IMR-90 (cell line): Measurements from ENCODE around the gene COL27A1. TPM values are rescaled to one million over a fixed set of nuclear protein-coding genes. Genes with fewer than 3 reads are reported as not detected.

ENCODE experiments used
- ATAC-seq: fragments of 200-7000 bp; cut with Tn5 transposase; 2 replicates; pipeline ENCODE4 v1.9.1; 2020; ENCODE audit warnings: low read depth, mild to moderate bottlenecking, moderate library complexity
- BruUV-seq: library from RNA; stranded (reverse); fragments of 400-500 nt; replicated peaks from 2 replicates; lab custom pipeline; 2021; lab: Mats Ljungman, UMichigan
- CTCF ChIA-PET: fragments of 300-600 bp; formaldehyde crosslinking; extraction: SDS; loops from one replicate; lab custom pipeline; 2021; ENCODE audit warnings: antibody characterized with exemption; lab: Yijun Ruan, JAX
- POLR2A ChIA-PET: fragments of 300-600 bp; sonication (Branson Sonifier 250); formaldehyde crosslinking; loops from one replicate; lab custom pipeline; 2022; ENCODE audit warnings: antibody characterized with exemption; ENCODE audit not compliant: unreplicated experiment; lab: Charles Lee
- DNase-seq: peaks from one replicate; pipeline ENCODE4 v3.0.0; 2013
- H2AFZ ChIP-seq: replicated peaks from 2 replicates; pipeline ENCODE3; 2013; ENCODE audit warnings: low read length, mild to moderate bottlenecking; ENCODE audit not compliant: poor library complexity
- H2AK5ac ChIP-seq: 2 replicates; pipeline ENCODE4 v1.6.1; 2013; ENCODE audit warnings: low read depth, low read length, inconsistent platforms
- H2AK9ac ChIP-seq: replicated peaks from 2 replicates; pipeline ENCODE3; 2013; ENCODE audit warnings: mild to moderate bottlenecking, low read depth, low read length, moderate library complexity; ENCODE audit not compliant: poor library complexity
- H2BK120ac ChIP-seq: 2 replicates; pipeline ENCODE4 v1.6.1; 2013; ENCODE audit warnings: low read depth, low read length, inconsistent platforms
- H2BK15ac ChIP-seq: 3 replicates; pipeline ENCODE4 v1.6.1; 2013; ENCODE audit warnings: low read depth, low read length, inconsistent platforms
- H2BK20ac ChIP-seq: 2 replicates; pipeline ENCODE4 v1.6.1; 2013; ENCODE audit warnings: low read depth, mild to moderate bottlenecking, inconsistent platforms, low read length, moderate library complexity
- H2BK5ac ChIP-seq: 2 replicates; pipeline ENCODE4 v1.6.1; 2013; ENCODE audit warnings: mild to moderate bottlenecking, low read depth, low read length, inconsistent platforms; ENCODE audit not compliant: poor library complexity, severe bottlenecking
- H3K14ac ChIP-seq: replicated peaks from 2 replicates; pipeline ENCODE4 v1.6.1; 2013; ENCODE audit warnings: low read depth, low read length, inconsistent platforms
- H3K18ac ChIP-seq: 2 replicates; pipeline ENCODE4 v1.6.1; 2013; ENCODE audit warnings: low read depth, low read length, control low read depth
- H3K23ac ChIP-seq: 2 replicates; pipeline ENCODE4 v1.6.1; 2013; ENCODE audit warnings: low read depth, low read length, inconsistent platforms
- H3K27ac ChIP-seq: 2 replicates; pipeline ENCODE4 v1.5.1; 2013; ENCODE audit warnings: mild to moderate bottlenecking, control low read depth, low read length; ENCODE audit not compliant: insufficient read depth
- H3K27me3 ChIP-seq: 2 replicates; pipeline ENCODE4 v1.6.1; 2013; ENCODE audit warnings: low read length; ENCODE audit not compliant: control insufficient read depth, insufficient read depth
- H3K36me3 ChIP-seq: 2 replicates; pipeline ENCODE4 v1.6.1; 2013; ENCODE audit warnings: low read length, mixed read lengths; ENCODE audit not compliant: control insufficient read depth, insufficient read depth
- H3K4ac ChIP-seq: 2 replicates; pipeline ENCODE4 v1.6.1; 2013; ENCODE audit warnings: low read depth, low read length, inconsistent platforms
- H3K4me1 ChIP-seq: 2 replicates; pipeline ENCODE4 v1.6.1; 2013; ENCODE audit warnings: low read length, mixed read lengths; ENCODE audit not compliant: control insufficient read depth, insufficient read depth
- H3K4me2 ChIP-seq: 2 replicates; pipeline ENCODE4 v1.6.1; 2013; ENCODE audit warnings: low read depth, mild to moderate bottlenecking, control low read depth, low read length, moderate library complexity
- H3K4me3 ChIP-seq: 2 replicates; pipeline ENCODE4 v1.5.1; 2013; ENCODE audit warnings: low read depth, mild to moderate bottlenecking, control low read depth, low read length, moderate library complexity; ENCODE audit not compliant: insufficient read depth
- H3K56ac ChIP-seq: 2 replicates; pipeline ENCODE4 v1.6.1; 2013; ENCODE audit warnings: low read length, inconsistent platforms; ENCODE audit not compliant: insufficient read depth; ENCODE audit errors: extremely low read depth
- H3K79me1 ChIP-seq, 2 experiments: 2 replicates each; pipeline ENCODE4 v1.6.1; 2013; ENCODE audit warnings: low read length in 2 of 2, inconsistent platforms in 1 of 2, low read depth in 1 of 2
- H3K9ac ChIP-seq: 2 replicates; pipeline ENCODE4 v1.6.1; 2013; ENCODE audit warnings: low read depth, low read length, control low read depth
- H3K9me1 ChIP-seq: 2 replicates; pipeline ENCODE4 v1.6.1; 2013; ENCODE audit warnings: low read length, inconsistent platforms; ENCODE audit not compliant: insufficient read depth
- H3K9me3 ChIP-seq: 2 replicates; pipeline ENCODE4 v1.6.1; 2013; ENCODE audit warnings: low read length; ENCODE audit not compliant: control insufficient read depth, insufficient read depth
- H4K20me1 ChIP-seq: 2 replicates; pipeline ENCODE4 v1.6.1; 2013; ENCODE audit warnings: low read length, inconsistent platforms; ENCODE audit not compliant: insufficient read depth
- H4K5ac ChIP-seq: 2 replicates; pipeline ENCODE4 v1.6.1; 2013; ENCODE audit warnings: mild to moderate bottlenecking, low read depth, low read length, control low read depth
- H4K8ac ChIP-seq, 2 experiments: 2 replicates each; pipeline ENCODE4 v1.6.1; 2013; ENCODE audit warnings: low read depth in 2 of 2, low read length in 2 of 2, control low read depth in 1 of 2, inconsistent platforms in 1 of 2
- H4K91ac ChIP-seq: 2 replicates; pipeline ENCODE4 v1.6.1; 2013; ENCODE audit warnings: low read depth, low read length, inconsistent platforms; ENCODE audit not compliant: insufficient read depth
- BHLHE40 ChIP-seq: fragments of 150-350 bp; IDR thresholded peaks from 2 replicates; pipeline ENCODE4 v1.6.1; 2016; ENCODE audit warnings: mild to moderate bottlenecking, low read depth, low read length
- CEBPB ChIP-seq: IDR thresholded peaks from 2 replicates; pipeline ENCODE4 v1.6.1; 2012; ENCODE audit warnings: low read depth, low read length, improper control_type of control experiment
- CHD1 ChIP-seq: IDR thresholded peaks from 2 replicates; pipeline ENCODE4 v1.6.1; 2012; ENCODE audit warnings: low read depth, low read length, improper control_type of control experiment
- FOS ChIP-seq: fragments of 150-350 bp; IDR thresholded peaks from 2 replicates; pipeline ENCODE4 v1.6.1; 2016; ENCODE audit warnings: low read depth, low read length
- MAFK ChIP-seq: IDR thresholded peaks from 2 replicates; pipeline ENCODE4 v1.6.1; 2012; ENCODE audit warnings: low read depth, low read length, improper control_type of control experiment
- MAZ ChIP-seq: IDR thresholded peaks from 2 replicates; pipeline ENCODE4 v1.6.1; 2012; ENCODE audit warnings: low read depth, mild to moderate bottlenecking, low read length, improper control_type of control experiment, moderate library complexity, borderline replicate concordance
- MXI1 ChIP-seq: IDR thresholded peaks from 2 replicates; pipeline ENCODE4 v1.6.1; 2012; ENCODE audit warnings: low read depth, mild to moderate bottlenecking, low read length, moderate library complexity, borderline replicate concordance
- NFE2L2 ChIP-seq: fragments of 150-350 bp; IDR thresholded peaks from 2 replicates; pipeline ENCODE4 v1.6.1; 2016; ENCODE audit warnings: low read depth, mild to moderate bottlenecking, low read length
- POLR2A ChIP-seq: IDR thresholded peaks from 2 replicates; pipeline ENCODE4 v1.6.1; 2012; ENCODE audit warnings: mild to moderate bottlenecking, low read depth, low read length
- RAD21 ChIP-seq: IDR thresholded peaks from 2 replicates; pipeline ENCODE4 v1.6.1; 2012; ENCODE audit warnings: low read length, improper control_type of control experiment
- RCOR1 ChIP-seq: IDR thresholded peaks from 2 replicates; pipeline ENCODE4 v1.6.1; 2012; ENCODE audit warnings: mild to moderate bottlenecking, low read length, improper control_type of control experiment; ENCODE audit not compliant: insufficient replicate concordance
- RFX5 ChIP-seq: IDR thresholded peaks from 2 replicates; pipeline ENCODE4 v1.8.0; 2012; ENCODE audit warnings: low read depth, mild to moderate bottlenecking, low read length, moderate library complexity
- WGBS, 2 experiments: methylation state at CpG; one replicate each; pipeline versions ENCODE4 v1.1.5 to v1.1.7; 2013; ENCODE audit warnings: missing lambda C conversion rate in 2 of 2; ENCODE audit not compliant: insufficient read length in 1 of 2; ENCODE audit errors: extremely low coverage in 2 of 2; 5-methylcytosine and 5-hydroxymethylcytosine counted together
- dilution Hi-C: fragments of 300-500 bp; cut with HindIII; formaldehyde crosslinking; loops from one replicate; pipeline ENCODE4 v1.14.3; 2018; ENCODE audit warnings: low sequenced_read_pairs; ENCODE audit not compliant: unreplicated experiment
- in situ Hi-C: fragments of 300-500 bp; cut with MboI; formaldehyde crosslinking; loops from 3 replicates; pipeline ENCODE4 v1.14.3; 2019; ENCODE audit warnings: low sequenced_read_pairs, inconsistent platforms, mixed read lengths
- intact Hi-C: fragments of 100-400 bp; cut with micrococcal nuclease; formaldehyde crosslinking; loops from 2 replicates; pipeline ENCODE4 v1.10.0; 2022
- polyA plus RNA-seq, 3 experiments: library from polyadenylated mRNA; depleted of rRNA; stranded (reverse); fragments of >200 nt; gene quantifications; 2 replicates each; pipeline ENCODE4 v1.2.3, GENCODE V29; 2012; ENCODE audit warnings: low replicate concordance in 1 of 3
- total RNA-seq: library from RNA; depleted of rRNA; stranded (reverse); fragments of >200 nt; gene quantifications from 2 replicates; pipeline ENCODE4 v1.2.3, GENCODE V29; 2012
- TF ChIP-seq, protein P1 (sequence below): fragments of 150-350 bp; IDR thresholded peaks from 2 replicates; pipeline ENCODE4 v1.6.1; 2016; ENCODE audit warnings: low read depth, mild to moderate bottlenecking, low read length, moderate library complexity, borderline replicate concordance
- TF ChIP-seq, protein P2 (sequence below): fragments of 150-350 bp; IDR thresholded peaks from 2 replicates; pipeline ENCODE4 v1.6.1; 2017; ENCODE audit warnings: mild to moderate bottlenecking, antibody characterized with exemption, low read length, low read depth
- TF ChIP-seq, protein P3 (sequence below): conservative IDR thresholded peaks from 2 replicates; pipeline ENCODE4 v1.5.1; 2012; ENCODE audit warnings: mild to moderate bottlenecking, low read depth, low read length, improper control_type of control experiment

The COL27A1 gene
- total and polyA plus RNA-seq, 2 of the 4 experiments (the other 2 are of a cell fraction), result 3.2 to 18.3 TPM

DNA sequence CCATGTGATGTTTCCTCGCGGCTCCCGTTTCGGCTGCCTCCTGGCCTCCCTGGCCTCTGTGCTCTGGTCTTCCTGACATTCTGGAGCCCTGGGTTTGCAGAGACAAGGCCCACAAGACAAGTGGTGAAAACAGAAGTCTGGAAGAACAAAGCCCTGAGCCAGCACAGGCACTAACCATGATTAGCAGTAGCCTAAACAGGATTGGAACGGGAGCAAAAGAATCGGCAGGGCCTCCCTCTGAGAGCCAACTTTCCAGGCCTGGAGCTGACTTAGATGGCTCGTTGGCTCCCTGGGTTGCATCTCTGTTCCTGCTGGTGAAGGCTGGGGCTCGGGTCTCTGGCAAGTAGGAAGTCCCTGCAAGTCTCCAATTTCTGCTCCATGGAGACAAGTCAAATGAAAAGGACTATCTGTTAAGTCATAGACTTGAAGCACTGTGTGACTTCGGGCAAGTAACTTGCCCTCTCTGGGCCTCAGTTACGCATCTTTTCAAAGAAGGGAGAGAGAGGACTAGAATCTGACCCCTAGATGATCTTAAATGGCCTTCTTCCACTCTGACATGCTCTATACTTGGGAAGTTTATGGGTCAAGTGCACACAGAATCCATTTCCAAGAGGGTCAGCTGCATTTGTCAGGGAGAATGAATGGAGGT is 3.3 kb downstream of the COL27A1 start:
- Histone ChIP-seq H3K27ac (no peak overlapping the region), H2BK5ac (no peak overlapping the region), H4K5ac (no peak overlapping the region), H3K79me1 (peaks cover 30 to 69% of the 10 kb centered on the region in 2 experiments), H4K20me1 (peaks cover 44% of the 10 kb centered on the region), H4K8ac (no peak overlapping the region), H3K4ac (0 out of 2 replicates have a peak overlapping the region, but pooled peaks have one; percentile 16), H4K91ac (no peak overlapping the region), H2BK15ac (no peak overlapping the region), H2AK5ac (no peak overlapping the region; the same call in 1 of the 2 replicates), H3K56ac (no peak overlapping the region), H3K4me3 (no peak overlapping the region), H3K23ac (0 out of 2 replicates have a peak overlapping the region, but pooled peaks have one; percentile 46), H3K4me2 (no peak overlapping the region), H3K18ac (no peak overlapping the region), H3K9ac (no peak overlapping the region), H3K9me1 (peaks cover 13% of the 10 kb centered on the region; the same call in 1 of the 2 replicates), H2BK120ac (no peak overlapping the region), H3K9me3 (no peaks in the 10 kb centered on the region), H2AFZ (no peak overlapping the region), H3K36me3 (no peaks in the 10 kb centered on the region), H3K4me1 (peaks cover 21% of the 10 kb centered on the region), H2BK20ac (no peak overlapping the region), H2AK9ac (no peak overlapping the region), H3K27me3 (peaks cover 13% of the 10 kb centered on the region), H3K14ac (no peak overlapping the region)
- no peak for ATAC-seq
- no peak for DNase-seq
- CTCF ChIA-PET, result interaction anchor here (1.6 to 2.0 kb wide), 2 partner anchors 132 kb away, joined by 4 to 8 read pairs; no protein-coding TSS in a partner anchor
- dilution Hi-C loops (no loop called here), in situ Hi-C loops (no loop called here), intact Hi-C loops (no loop called here)
- WGBS, 2 experiments, result 82% methylated on average over 8 of the region's 10 CpGs; no CpG with 5 or more reads in 1 of the 2 experiments
- no TSS peak for BruUV-seq
- POLR2A ChIA-PET, result no interaction called here
- TF ChIP-seq FOS, result no peak
- TF ChIP-seq BHLHE40, result no peak
- TF ChIP-seq, protein P1, sequence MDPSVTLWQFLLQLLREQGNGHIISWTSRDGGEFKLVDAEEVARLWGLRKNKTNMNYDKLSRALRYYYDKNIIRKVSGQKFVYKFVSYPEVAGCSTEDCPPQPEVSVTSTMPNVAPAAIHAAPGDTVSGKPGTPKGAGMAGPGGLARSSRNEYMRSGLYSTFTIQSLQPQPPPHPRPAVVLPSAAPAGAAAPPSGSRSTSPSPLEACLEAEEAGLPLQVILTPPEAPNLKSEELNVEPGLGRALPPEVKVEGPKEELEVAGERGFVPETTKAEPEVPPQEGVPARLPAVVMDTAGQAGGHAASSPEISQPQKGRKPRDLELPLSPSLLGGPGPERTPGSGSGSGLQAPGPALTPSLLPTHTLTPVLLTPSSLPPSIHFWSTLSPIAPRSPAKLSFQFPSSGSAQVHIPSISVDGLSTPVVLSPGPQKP, result no peak
- TF ChIP-seq, protein P2, sequence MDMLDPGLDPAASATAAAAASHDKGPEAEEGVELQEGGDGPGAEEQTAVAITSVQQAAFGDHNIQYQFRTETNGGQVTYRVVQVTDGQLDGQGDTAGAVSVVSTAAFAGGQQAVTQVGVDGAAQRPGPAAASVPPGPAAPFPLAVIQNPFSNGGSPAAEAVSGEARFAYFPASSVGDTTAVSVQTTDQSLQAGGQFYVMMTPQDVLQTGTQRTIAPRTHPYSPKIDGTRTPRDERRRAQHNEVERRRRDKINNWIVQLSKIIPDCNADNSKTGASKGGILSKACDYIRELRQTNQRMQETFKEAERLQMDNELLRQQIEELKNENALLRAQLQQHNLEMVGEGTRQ, result no peak
- TF ChIP-seq MXI1, result no peak
- no peak for TF ChIP-seq POLR2A
- no peak for TF ChIP-seq RFX5
- no peak for TF ChIP-seq NFE2L2
- TF ChIP-seq, protein P3, sequence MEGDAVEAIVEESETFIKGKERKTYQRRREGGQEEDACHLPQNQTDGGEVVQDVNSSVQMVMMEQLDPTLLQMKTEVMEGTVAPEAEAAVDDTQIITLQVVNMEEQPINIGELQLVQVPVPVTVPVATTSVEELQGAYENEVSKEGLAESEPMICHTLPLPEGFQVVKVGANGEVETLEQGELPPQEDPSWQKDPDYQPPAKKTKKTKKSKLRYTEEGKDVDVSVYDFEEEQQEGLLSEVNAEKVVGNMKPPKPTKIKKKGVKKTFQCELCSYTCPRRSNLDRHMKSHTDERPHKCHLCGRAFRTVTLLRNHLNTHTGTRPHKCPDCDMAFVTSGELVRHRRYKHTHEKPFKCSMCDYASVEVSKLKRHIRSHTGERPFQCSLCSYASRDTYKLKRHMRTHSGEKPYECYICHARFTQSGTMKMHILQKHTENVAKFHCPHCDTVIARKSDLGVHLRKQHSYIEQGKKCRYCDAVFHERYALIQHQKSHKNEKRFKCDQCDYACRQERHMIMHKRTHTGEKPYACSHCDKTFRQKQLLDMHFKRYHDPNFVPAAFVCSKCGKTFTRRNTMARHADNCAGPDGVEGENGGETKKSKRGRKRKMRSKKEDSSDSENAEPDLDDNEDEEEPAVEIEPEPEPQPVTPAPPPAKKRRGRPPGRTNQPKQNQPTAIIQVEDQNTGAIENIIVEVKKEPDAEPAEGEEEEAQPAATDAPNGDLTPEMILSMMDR, result no peak
- TF ChIP-seq CEBPB, result no peak
- no peak for TF ChIP-seq MAFK
- TF ChIP-seq MAZ, result no peak
- TF ChIP-seq CHD1, result no peak
- TF ChIP-seq RCOR1, result no peak
- no peak for TF ChIP-seq RAD21
